ENCODE data around the gene AVEN.
"Not testable (repeated sequence)": the region's sequence is repeated elsewhere in the genome, so short reads cannot be mapped to it uniquely, and the experiment has no call there.

AVEN gene

DNA sequence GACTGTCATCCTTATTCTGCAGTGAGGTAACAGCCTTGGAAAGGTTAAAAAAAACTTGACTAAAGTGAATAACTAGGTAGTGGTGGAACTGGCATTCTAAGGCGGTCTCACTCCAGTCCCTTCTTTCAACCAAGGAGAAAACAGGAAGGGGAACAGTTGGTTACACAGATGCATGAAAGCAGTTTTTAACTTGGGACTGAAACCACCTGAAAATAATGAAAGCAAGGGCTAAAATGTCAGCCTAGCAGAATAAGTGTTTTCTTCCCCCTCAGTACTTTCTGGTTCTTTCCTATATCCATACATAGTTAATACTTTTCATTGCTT, 748 bp upstream of the AVEN start:
- DNase-seq (ENCODE audit: low read depth): no peak

DNA sequence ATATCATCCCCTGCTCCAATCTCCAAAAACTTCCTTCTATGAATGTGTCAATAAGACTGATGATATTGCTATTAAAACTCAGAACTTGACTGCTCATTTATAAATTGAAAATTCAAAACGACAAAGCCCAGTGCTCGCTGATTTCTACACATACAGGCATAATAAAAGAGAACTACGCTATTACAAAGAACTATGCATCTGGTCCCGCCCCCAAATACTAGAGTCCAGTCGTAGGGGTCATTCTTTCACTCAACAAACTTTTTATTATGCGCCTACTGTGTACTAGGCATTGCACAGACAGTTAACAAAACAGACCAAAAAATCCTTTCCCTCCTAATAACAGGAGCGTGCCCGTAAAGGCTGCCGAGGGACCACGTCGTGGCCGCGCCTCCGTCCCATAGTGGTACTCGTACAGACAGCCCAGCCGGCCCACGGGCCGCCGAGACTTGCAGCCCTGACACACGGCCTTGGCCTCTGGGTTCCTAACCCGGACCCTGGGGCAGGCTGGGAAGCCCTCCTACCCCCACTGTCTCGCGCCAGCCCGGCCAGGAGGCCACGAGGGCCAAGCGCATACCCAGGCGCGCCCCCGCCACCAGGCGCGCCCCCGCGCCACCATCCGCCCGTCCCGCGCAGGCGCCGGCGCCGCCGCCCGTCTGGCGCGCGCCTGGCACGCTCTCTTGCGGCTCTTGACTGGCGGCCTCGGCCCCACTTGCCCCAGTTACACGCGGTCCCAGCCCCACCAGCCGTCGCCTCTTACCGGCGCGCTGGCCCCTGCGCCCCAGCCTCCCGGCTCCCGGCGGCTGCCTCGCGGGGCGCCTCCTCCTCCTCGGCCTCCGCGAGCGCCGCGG, 757 bp downstream of the AVEN start:
- DNase-seq (ENCODE audit: low read depth): peak; percentile 72

DNA sequence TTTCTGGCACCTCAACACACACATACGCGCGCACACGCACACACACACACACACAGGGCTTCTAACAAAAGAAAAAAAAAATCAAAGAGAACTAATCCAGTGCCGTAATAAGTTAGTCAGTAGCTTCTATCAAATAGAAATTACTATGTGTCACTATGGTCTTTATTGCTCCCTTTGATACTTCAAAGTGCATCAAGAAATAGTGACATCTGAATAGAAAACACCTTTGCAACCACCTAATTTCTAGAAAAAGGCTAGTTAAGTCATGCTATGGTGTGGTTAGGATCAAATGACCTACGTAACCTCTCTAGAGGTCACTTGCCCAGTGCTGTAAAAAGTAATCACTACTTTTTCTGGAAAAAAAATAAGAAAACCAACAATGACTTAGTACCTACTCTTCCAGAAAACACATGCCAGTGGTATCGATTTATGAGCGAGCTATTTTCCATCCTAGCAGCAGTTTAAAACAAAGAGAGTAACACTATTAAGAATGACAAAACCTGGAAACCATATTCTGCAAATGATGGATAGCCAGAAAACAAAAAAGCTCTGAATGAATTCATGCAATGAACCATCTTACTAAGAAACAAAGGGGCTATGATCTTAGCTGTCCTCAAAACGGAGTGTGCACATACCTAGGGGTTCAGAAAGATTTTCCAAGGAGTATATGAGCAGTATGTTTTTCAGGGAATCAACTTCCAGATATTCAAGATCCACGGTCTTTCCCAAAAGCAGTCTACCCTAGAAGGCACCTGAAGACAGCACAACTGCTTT, 6.8 kb downstream of the AVEN start:
- DNase-seq (ENCODE audit: low read depth): no peak

DNA sequence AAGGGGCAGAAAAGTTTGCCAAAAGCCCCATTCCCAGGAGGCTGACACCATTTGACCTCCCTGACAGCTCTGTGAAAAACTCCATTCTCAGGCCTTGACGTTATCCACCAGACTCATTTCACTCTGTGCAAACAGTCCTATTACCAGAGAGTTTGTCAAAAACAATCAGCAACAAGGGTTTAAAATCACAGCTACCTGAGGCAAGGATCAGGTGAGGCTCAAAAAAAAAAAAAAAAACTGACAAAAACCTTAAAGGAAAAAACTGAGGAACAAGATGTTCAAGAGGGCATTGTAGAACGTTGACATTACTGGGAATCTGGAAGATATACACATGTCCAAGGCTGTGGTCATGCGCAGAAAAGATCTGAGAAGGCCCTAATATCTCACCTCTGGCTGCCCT, 11.4 kb downstream of the AVEN start:
- no peak for DNase-seq (ENCODE audit: low read depth)

DNA sequence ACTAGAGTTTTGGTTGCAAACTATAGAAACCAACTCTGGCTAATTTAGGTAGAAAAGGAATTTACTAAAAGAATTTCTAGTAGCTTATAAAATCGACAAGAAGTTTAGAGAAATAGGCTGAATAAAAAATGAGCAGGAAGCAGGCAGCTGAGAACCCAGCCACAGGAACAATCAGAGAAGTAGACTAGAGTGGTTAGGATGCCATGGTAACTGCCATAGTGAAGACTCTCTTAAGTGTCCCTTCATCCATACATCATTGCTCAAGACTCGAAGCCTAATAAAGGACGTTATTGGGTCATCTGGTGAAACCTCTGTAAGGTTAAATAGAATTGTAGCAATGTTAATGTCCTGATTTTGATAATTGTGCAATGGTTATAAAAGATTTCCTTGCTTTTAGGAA, 13.8 kb downstream of the AVEN start:
- DNase-seq (ENCODE audit: low read depth): no peak

DNA sequence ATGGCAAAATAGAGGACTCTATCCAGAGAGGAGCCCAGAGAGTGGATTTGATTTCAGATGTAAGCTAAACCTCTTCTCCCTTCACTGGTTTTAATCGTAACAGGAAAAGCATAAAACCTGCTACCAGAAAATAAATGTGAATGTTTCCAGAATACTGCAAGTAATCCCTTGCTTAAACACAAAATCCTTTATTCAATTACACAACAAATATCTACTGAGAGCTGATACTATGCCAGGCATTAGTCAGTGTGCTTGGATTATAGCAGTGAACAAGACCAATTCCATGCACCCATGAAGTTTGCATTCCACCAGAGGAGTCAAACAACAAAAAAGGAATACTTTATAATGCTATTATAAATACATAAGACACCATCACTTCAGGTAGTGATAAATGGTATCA, 15.1 kb downstream of the AVEN start:
- peak; percentile 79 for DNase-seq (ENCODE audit: low read depth)

DNA sequence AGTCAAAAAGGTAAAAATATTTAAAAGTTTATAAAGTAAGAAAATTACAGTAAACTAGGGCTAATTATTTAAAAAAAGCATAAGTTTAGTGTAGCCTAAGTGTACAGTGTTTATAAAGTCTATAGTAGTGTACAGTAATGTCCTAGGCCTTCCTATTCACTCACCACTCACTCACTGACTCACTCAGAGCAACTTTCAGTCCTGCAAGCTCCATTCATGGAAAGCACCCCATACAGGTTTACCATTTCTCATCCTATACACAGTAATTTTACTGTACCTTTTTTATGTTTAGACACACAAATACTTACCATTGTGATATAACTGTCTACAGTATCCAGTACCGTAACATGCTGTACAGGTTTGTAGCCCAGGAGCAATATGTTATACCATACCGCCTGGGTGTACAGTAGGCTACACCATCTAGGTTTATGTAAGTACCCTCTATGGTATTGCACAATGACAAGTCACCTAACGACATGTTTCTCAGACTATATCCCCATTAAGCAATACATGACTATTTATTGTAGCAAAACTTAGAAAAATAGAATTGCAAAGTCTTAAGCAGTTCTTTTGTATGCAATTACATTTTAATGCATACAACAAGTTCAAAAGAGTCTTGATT, 19.5 kb downstream of the AVEN start:
- no peak for DNase-seq (ENCODE audit: low read depth)

DNA sequence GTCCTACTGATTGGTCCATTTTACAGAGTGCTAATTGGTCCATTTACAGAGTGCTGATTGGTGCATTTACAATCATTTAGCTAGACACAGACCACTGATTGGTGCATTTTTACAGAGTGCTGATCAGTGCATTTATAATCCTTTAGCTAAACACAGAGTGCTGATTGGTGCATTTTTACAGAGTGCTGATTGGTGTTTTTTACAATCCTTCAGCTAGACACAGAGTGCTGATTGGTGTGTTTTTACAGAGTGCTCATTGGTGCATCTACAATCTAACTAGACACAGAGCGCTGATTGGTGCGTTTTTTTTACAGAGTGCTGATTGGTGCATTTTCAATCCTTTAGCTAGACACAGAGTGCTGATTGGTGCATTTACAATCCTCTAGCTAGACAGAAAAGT, 20.3 kb downstream of the AVEN start:
- DNase-seq (ENCODE audit: low read depth): not testable (repeated sequence)

DNA sequence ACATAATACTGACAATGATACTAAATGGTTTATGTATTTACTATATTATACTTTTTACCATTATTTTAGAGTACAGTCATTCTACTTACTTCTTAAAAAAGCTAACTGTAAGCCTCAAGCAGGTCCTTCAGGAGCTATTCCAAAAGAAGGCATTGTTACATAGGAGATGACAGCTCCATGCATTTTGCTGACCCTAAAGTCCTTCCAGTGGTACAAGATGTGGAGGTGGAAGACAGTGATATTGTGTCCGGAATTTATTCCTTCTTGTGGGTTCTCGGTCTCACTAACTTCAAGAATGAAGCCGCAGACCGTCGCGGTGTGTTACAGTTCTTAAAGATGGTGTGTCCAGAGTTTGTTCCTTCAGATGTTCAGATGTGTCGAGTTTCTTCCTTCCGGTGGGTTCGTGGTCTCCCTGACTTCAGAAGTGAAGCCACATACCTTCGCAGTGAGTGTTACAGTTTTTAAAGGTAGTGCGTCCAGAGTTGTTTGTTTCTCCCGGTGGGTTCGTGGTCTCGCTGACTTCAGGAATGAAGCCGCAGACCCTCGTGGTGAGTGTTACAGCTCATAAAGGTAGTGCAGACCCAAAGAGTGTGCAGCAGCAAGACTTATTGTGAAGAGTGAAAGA, 20.9 kb downstream of the AVEN start:
- no peak for DNase-seq (ENCODE audit: low read depth)

DNA sequence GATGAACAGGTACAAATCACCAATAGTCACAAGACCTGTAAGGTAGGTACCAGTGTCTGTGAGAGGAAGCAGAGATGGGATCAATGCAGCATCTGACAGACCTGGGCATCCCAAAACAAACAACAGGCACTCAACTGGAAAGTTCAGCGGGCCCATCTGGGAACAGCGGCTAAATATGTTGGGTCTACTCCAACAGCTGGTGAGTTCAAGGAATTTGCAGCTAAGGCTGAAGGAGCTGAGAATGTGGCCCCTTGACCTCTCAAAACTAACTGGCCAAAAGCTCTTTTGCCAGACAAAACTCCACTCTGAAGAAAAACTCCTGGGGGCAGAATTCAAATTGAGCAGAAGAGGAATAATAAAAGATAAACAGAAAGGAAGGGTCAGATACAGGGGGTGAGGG, 24.4 kb downstream of the AVEN start:
- DNase-seq (ENCODE audit: low read depth): no peak

DNA sequence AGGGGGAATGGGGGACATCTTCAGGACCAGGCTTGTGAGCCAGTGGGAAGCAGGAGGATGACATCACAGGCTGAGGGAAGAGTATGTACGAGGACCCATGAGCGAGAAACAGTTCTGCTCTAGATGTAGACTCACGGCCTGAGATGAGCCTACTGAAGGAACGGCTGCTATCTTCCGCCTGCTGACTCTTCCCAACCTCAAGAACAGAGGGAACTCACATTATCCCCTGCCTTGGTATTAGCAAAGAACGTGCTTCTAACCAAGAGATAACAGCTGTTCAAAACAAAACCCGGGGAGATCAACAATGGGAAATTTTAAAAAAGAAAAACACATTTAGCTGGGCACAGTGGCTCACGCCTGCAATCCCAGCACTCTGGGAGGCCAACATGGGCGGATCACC, 25.3 kb downstream of the AVEN start:
- DNase-seq (ENCODE audit: low read depth): no peak

DNA sequence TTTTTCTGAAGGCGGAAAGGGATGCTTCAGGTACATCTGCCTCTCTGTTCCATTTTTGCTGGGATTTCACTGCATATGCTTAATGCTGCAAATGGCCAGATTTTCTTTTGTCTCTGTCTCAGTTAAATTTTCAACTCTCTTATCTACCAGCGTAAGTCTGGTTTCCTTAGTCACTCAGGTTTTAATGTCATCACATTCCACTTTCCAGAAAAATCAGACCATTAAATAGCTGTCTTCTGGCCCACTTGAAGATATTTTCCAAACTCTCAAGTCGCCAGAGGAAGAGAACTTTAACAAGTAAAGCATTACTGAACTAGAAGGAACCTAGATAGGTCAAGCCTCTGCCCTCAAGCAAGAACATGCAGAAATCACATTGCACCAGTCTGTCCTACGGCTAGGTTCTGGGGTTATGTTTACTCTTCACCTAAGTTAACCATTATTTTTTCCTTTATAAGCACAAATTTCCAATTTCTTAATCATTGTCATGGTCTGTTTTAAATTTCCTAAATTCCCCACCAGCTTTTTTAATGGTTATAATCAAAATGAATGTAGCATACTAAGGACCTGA, 26.5 kb downstream of the AVEN start:
- peak; percentile 27 for DNase-seq (ENCODE audit: low read depth)

DNA sequence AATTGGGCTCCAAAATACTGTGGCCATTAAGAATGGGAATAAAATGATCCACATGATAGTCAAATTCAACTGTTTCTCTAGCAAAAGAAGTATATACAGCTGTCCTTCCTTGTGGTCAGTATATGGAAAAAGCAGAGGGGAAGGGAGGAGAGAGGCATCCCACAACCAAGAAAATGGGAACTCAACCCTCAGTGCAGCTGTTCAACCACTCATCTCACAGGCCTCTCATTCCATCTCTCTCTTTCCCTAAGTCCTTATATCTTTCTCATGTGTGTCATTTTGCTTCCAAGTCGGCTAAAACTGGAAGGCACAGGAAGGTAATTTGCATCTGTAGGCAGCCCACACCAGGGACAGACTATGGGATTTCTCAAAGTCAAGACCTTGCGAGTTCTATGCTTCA, 27.5 kb downstream of the AVEN start:
- no peak for DNase-seq (ENCODE audit: low read depth)

DNA sequence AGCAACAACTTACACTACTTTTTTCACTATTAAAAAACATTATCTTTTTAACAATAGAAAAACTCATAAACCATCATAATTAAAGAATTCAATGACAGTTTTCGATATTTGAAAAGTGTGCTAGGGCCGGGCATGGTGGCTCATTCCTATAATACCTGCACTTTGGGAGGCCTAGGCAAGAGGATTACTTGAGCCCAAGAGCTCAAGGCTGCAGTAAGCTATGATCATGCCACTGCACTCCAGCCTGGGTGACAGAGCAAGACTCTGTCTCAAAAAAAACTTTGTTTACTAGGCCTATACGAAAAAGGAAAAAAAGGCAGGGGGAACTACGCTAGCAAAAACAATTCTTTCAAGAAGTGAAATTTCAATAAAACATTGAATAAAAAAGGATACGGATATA, 28.1 kb downstream of the AVEN start:
- no peak for DNase-seq (ENCODE audit: low read depth)

DNA sequence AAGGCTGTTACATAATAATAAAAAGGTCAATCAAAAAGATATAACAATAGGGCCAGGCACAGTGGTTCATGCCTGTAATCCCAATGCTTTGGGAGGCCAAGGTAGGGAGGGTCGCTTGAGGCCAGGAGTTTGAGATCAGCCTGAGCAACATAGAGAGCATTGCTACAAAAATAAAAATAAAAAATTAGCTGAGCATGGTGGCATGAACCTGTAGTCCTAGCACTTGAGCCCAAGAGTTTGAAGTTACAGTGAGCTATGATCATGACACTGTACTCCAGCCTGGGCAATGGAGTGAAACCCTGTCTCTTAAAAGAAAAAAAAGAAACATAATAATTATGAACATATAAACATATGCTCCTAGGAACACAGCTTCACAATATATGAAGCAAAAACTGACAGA, 29.3 kb downstream of the AVEN start:
- DNase-seq (ENCODE audit: low read depth): no peak

DNA sequence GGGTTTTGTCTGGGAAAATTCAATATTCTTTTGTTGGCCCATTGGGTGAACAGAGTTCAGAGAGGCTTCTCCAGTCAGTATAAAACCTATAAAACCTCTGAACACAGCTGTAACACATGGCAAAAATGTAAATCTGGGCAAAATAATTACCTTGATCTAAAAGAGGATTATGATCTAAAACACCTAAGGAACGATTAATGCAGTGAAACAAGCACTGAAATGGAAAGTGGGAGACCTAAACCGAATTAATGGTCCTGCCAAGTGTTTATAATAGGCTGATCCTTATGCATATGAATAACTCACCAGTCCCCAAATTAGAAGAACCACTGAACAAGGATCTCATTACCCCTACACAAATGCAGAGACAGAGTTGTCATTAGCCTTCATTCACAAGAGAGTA, 32.6 kb downstream of the AVEN start:
- no peak for DNase-seq (ENCODE audit: low read depth)

DNA sequence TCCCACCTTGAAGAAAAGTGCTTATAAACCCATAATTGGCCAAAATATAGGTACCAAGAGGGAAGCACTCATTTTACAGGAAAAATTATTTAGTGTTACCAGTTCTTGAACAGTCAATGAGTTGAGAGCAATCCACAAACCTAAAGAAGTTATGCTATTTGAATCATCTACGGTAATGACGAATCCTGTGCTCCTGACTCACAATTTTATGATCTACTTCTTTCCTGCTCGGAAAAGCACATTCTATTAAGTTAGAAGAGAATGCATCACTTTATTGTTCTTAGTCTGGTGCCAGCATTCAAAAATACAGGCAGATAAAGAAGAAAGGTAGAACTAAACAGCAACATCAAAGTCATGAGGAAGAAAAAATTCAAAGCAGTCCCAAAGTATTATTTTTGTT, 37.5 kb downstream of the AVEN start:
- DNase-seq (ENCODE audit: low read depth): no peak

DNA sequence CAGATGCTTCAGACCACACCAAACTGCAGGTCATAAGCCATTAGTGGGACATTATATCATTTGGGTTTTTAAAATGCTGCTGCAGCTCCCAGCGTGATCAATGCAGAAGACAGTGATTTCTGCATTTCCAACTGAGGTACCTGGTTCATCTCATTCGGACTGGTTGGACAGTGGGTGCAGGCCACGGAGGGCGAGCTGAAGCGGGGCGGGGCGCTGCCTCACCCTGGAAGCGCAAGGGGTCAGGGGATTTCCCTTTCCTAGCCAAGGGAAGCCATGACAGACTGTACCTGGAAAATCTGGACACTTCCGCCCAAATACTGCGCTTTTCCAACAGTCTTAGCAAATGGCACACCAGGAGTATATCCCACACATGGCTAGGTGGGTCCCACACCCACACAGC, 43.3 kb downstream of the AVEN start:
- DNase-seq (ENCODE audit: low read depth): not testable (repeated sequence)

DNA sequence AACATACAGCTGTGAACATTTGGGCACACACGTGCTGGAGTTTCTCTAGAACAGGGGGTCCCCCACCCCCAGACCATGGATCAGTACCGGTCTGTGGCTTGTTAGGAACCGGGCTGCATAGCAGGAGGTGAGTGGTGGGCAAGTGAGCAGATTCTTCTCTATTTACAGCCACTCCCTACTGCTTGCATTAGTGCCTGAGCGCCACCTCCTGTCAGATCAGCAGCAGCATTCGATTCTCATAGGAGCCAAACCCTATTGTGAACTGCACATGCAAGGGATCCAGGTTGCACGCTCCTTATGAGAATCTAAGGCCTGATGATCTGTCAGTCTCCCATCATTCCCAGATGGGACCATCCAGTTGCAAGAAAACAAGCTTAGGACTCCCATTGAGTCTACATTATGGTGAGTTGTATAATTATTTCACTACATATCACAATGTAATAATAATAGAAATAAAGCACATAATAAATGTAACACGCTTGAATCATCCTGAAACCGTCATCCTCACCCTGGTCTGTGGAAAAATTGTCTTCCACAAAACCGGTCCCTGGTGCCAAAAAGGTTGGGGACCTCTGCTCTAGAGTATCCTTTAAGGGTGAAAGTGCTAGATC, 44.9 kb downstream of the AVEN start:
- peak; percentile 58 for DNase-seq (ENCODE audit: low read depth)

DNA sequence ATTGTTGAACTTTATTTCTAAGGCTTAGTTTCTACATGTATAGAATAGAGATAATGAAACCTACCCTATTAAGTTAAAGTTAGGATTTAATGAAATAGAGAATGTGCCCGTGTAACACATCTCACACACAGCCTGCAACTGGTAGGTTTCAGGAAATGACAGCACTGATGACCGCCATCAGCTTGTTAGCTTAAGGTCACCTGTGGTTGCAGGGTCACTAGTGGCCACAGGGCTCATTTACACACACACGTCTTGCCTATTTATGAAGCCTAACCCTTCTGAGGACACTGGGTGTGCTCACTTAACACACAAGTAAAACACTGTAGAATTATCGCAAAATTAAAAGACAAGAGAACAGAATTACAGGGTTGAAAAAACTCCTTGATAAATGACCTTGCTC, 50.6 kb downstream of the AVEN start:
- DNase-seq (ENCODE audit: low read depth): no peak

DNA sequence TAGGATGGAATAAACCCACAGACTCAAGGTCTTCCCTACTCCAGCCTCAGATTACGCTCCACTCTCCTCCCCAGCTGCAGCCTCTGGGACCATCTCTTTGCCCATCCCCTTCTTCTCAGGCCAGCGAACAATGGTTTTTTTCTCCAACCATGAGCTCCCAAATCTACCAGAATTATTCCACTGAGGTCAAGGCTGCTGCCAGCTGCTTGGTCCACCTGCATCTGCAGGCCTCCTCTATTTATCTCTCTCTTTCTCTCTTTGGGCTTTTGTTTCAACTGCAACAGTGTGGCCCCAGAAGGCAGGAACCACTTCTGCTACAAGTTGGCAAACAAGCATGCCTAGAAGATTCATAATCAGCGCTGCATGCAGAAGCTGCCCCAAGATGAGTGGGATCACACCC, 51.6 kb downstream of the AVEN start:
- DNase-seq (ENCODE audit: low read depth): no peak

DNA sequence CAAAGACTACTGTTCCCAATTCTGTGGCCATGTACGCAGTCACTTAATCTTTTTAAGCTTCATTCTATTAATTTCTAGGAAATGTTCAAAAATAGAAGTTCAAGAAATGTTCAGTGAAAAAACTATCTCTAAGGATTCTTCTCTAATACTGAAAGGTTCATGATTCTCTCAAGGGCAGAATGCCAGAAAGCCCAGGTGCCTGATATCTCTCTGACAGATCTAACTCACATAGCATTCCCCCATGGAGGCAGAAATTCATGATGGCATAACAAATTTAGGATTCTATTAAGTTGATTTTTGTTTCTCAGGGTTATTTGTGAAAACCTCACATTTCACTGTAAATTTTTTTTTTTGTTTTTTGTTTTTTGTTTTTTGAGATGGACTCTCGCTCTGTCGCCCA, 53.3 kb downstream of the AVEN start:
- peak; percentile 19 for DNase-seq (ENCODE audit: low read depth)
